Measurements from ENCODE around the gene AP2M1. TPM values are rescaled to one million over a fixed set of nuclear protein-coding genes. Genes with fewer than 3 reads are reported as not detected.
A peak's percentile ranks its signal among the peaks of the same experiment; 100 is the strongest.

AP2M1 gene
- total and polyA plus RNA-seq, 8 donors, result 96.2 to 220 (median 144) TPM

DNA sequence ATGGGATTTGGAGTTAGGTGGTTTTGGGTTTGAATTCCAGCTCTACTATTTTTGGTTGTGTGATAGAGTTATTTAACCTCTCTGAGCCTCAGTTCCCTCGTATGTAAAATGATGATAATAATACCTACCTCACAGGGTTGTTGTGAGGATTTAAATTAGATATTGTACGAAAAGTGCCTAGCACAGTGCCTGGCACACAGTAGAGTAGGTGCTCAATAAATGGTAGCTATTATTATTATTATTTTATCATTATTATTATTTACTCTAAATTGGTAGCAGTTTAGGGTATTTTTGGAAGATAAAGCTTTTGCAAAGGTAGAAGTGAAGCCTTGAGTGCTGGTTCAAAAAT lies 1.3 kb upstream of the AP2M1 start:
- Histone ChIP-seq H3K4me1 (peaks cover 29 to 42% (median 39%) of the 10 kb centered on the region in 4 donors), H3K4me3 (no peak overlapping the region), H3K9me3 (no peaks in the 10 kb centered on the region), H3K27ac (peak overlapping the region in 3 of 5 donors; percentile 54 to 92 (median 76)), H3K27me3 (no peaks in the 10 kb centered on the region), H3K36me3 (peaks cover 43 to 59% (median 59%) of the 10 kb centered on the region in 4 donors)
- intact Hi-C loops (cut with DNase I; ENCODE audit: low total_unique reads), result no loop called here
- WGBS, 5 donors, result 87 to 97% (median 92%) methylated on average over 2 of the region's 2 CpGs
- no peak for DNase-seq
- TF ChIP-seq POLR2AphosphoS5 (IDR thresholded peaks at IDR 0.05) (no peak), EP300 (IDR thresholded peaks at IDR 0.05) (no peak), POLR2A (IDR thresholded peaks at IDR 0.05) (no peak)
- TF ChIP-seq, protein P1, sequence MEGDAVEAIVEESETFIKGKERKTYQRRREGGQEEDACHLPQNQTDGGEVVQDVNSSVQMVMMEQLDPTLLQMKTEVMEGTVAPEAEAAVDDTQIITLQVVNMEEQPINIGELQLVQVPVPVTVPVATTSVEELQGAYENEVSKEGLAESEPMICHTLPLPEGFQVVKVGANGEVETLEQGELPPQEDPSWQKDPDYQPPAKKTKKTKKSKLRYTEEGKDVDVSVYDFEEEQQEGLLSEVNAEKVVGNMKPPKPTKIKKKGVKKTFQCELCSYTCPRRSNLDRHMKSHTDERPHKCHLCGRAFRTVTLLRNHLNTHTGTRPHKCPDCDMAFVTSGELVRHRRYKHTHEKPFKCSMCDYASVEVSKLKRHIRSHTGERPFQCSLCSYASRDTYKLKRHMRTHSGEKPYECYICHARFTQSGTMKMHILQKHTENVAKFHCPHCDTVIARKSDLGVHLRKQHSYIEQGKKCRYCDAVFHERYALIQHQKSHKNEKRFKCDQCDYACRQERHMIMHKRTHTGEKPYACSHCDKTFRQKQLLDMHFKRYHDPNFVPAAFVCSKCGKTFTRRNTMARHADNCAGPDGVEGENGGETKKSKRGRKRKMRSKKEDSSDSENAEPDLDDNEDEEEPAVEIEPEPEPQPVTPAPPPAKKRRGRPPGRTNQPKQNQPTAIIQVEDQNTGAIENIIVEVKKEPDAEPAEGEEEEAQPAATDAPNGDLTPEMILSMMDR (IDR thresholded peaks at IDR 0.05), result no peak

DNA sequence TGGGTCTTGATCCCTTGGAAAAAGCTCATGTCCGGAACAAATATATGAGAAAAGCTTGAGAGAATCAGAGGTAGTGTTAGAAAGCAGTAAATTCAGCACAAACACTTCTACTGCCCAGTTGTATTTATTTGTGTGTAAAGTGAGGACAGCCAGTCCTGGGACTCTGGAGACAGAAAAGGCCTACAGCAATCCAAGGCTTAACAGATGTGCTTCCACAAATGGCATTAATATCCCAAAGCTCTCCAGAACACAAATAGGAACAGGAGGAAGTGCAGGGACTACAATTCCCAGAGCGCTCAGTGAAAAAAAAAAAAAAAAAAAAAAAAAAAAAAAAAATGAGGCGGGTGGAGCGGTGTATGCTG lies 390 bp upstream of the AP2M1 start:
- peaks cover 45 to 59% (median 59%) of the 10 kb centered on the region in 4 donors for H3K36me3 ChIP-seq

DNA sequence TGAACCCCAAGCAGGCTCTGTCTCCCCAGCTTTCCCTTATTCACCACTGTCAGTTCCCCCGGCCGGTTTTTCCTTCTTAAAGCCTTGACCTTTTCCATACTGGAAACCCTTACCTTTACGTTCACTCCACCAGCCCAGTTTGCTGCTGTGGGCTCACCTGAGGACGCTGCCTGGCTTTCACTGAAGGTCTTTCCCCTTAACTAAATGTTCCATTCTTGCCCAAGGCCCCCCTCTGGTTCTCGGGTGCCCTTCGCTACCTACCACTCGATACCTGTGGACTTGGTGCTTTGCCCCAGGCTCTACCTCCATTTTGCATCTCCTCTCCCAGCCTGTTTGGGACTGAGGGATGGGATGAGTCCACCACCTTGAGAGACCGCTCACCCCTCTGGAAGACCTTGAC lies 851 bp downstream of the AP2M1 start:
- WGBS, 5 donors, result 16 to 19% (median 17%) methylated on average over 8 of the region's 8 CpGs
- Histone ChIP-seq H3K9me3 (no peaks in the 10 kb centered on the region), H3K4me3 (peak overlapping the region; percentile 87 to 100 (median 96)), H3K27ac (peak overlapping the region; percentile 89 to 94 (median 92)), H3K27me3 (no peaks in the 10 kb centered on the region), H3K36me3 (peaks cover 46 to 59% (median 59%) of the 10 kb centered on the region in 4 donors), H3K4me1 (peaks cover 29 to 61% (median 49%) of the 10 kb centered on the region in 4 donors)
- intact Hi-C loops (cut with DNase I; ENCODE audit: low total_unique reads), result no loop called here
- TF ChIP-seq POLR2A (IDR thresholded peaks at IDR 0.05), result no peak
- no peak for TF ChIP-seq EP300 (IDR thresholded peaks at IDR 0.05)
- TF ChIP-seq, protein P1 (IDR thresholded peaks at IDR 0.05), result no peak
- no peak for TF ChIP-seq POLR2AphosphoS5 (IDR thresholded peaks at IDR 0.05)
- peak in 1 of 2 donors; percentile 29 for DNase-seq

More for the DNA sequence above, 390 bp upstream of the AP2M1 start:
- Histone ChIP-seq H3K4me3 (peak overlapping the region in 1 of 4 donors; percentile 94), H3K27me3 (no peaks in the 10 kb centered on the region), H3K27ac (peak overlapping the region in 4 of 5 donors; percentile 35 to 92 (median 65)), H3K4me1 (peaks cover 29 to 51% (median 47%) of the 10 kb centered on the region in 4 donors), H3K9me3 (no peaks in the 10 kb centered on the region)
- intact Hi-C loops (cut with DNase I; ENCODE audit: low total_unique reads), result no loop called here
- TF ChIP-seq POLR2AphosphoS5 (IDR thresholded peaks at IDR 0.05) (no peak), EP300 (IDR thresholded peaks at IDR 0.05) (no peak), POLR2A (IDR thresholded peaks at IDR 0.05) (no peak)
- TF ChIP-seq, protein P1 (IDR thresholded peaks at IDR 0.05), result no peak
- 14 to 19% (median 19%) methylated on average over 4 of the region's 4 CpGs for WGBS, 5 donors
- DNase-seq, result no peak

DNA sequence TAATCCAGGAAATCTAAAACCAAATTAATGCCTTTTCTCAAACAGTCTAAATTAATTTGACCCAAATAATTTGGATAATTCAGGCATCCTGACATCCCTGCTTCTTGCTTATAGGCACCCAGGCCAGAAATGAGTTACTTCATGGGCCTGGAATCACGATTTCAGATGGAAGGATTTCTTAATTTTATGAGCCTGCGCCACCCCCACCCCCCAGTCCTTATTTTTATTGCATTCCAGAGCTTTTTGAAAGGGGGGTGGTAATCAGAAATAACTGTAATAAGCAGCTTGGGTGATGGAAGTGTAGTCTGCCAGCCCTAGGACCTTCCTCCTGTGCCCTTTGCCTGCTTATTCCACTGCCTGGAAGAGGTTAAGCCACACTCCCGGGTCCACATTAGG lies 1.3 kb downstream of the AP2M1 start:
- H3K9me3 ChIP-seq, result no peaks in the 10 kb centered on the region
- TF ChIP-seq, protein P1 (IDR thresholded peaks at IDR 0.05), result no peak
- TF ChIP-seq EP300 (IDR thresholded peaks at IDR 0.05), result no peak
- no peak for TF ChIP-seq POLR2A (IDR thresholded peaks at IDR 0.05)
- TF ChIP-seq POLR2AphosphoS5 (IDR thresholded peaks at IDR 0.05), result no peak
- H3K4me3 ChIP-seq, result peak overlapping the region; percentile 87 to 100 (median 96)
- peaks cover 29 to 61% (median 49%) of the 10 kb centered on the region in 4 donors for H3K4me1 ChIP-seq
- no peak for DNase-seq
- WGBS, 5 donors, result 32 to 42% (median 34%) methylated on average over 3 of the region's 3 CpGs
- peak overlapping the region; percentile 37 to 94 (median 92) for H3K27ac ChIP-seq
- intact Hi-C loops (cut with DNase I; ENCODE audit: low total_unique reads), result no loop called here
- no peaks in the 10 kb centered on the region for H3K27me3 ChIP-seq
- H3K36me3 ChIP-seq, result peaks cover 46 to 59% (median 59%) of the 10 kb centered on the region in 4 donors

Data from stomach (tissue), 9 donors.